Immature natural killer cell (primary cell): Measurements from ENCODE around the gene EDIL3. TPM values are rescaled to one million over a fixed set of nuclear protein-coding genes. Genes with fewer than 3 reads are reported as not detected.
"Not testable (repeated sequence)": the region's sequence is repeated elsewhere in the genome, so short reads cannot be mapped to it uniquely, and the experiment has no call there.

Experiments used
- DNase-seq, 3 donors: peaks; one replicate each; pipeline ENCODE4 v3.0.0; 2022; ENCODE audit warnings: mixed read lengths in 1 of 3
- H3K27ac Mint-ChIP-seq, 6 donors: one replicate each; pipeline ENCODE4 v1.8.0; 2020; ENCODE audit warnings: mixed read lengths in 6 of 6, mild to moderate bottlenecking in 5 of 6, inconsistent platforms in 4 of 6, moderate library complexity in 3 of 6
- H3K27me3 Mint-ChIP-seq, 3 donors: one replicate each; pipeline ENCODE4 v1.8.0; 2020 to 2021; ENCODE audit warnings: low read depth in 3 of 3, mild to moderate bottlenecking in 3 of 3, mixed read lengths in 3 of 3, moderate library complexity in 3 of 3, inconsistent platforms in 1 of 3
- H3K36me3 Mint-ChIP-seq, 3 donors: one replicate each; pipeline ENCODE4 v1.8.0; 2020; ENCODE audit warnings: mixed read lengths in 3 of 3, inconsistent platforms in 2 of 3, mild to moderate bottlenecking in 2 of 3
- H3K4me1 Mint-ChIP-seq, 2 donors: one replicate each; pipeline ENCODE4 v1.8.0; 2020; ENCODE audit warnings: inconsistent platforms in 2 of 2, mild to moderate bottlenecking in 2 of 2, mixed read lengths in 2 of 2, moderate library complexity in 1 of 2
- H3K4me3 Mint-ChIP-seq, 5 donors: one replicate each; pipeline ENCODE4 v1.8.0; 2020; ENCODE audit warnings: mild to moderate bottlenecking in 5 of 5, mixed read lengths in 5 of 5, inconsistent platforms in 3 of 5, moderate library complexity in 3 of 5
- H3K9me3 Mint-ChIP-seq, 6 donors: one replicate each; pipeline ENCODE4 v1.8.0; 2020; ENCODE audit warnings: mild to moderate bottlenecking in 6 of 6, mixed read lengths in 6 of 6, inconsistent platforms in 4 of 6, moderate library complexity in 3 of 6
- polyA plus RNA-seq, 3 donors: library from polyadenylated mRNA; unstranded; fragments of 300-500 nt; fragmentation: Illumina TruSeq; gene quantifications; one replicate each; pipeline ENCODE4 v1.2.3, GENCODE V29; 2021

The EDIL3 gene
- polyA plus RNA-seq, 3 donors from 2014 or later: not detected

DNA sequence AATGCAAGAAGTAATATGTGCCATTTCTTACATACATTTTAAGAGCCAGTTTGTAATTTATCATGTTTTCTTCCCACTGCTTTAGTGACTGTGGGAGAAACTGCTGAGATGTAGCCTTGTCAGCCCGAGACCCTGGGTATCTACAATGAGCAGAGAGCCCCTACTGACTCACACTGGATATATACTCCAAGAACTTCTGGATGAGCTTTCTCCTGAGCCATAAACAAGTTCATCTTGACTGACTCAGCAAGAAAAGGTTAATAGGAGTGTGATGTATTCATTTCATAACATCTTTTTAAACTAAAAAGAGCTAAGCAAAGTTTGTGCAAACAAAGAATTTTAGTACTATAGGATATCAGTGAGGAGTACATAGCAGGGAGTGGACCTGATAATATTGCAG, 182.5 kb downstream of the EDIL3 start:
- peaks cover 0 to 19% (median 4%) of the 10 kb centered on the region in 6 donors for H3K9me3 Mint-ChIP-seq
- no peak for DNase-seq
- H3K27me3 Mint-ChIP-seq: peaks cover 0 to 3% (median 0%) of the 10 kb centered on the region in 3 donors
- no peaks in the 10 kb centered on the region for H3K36me3 Mint-ChIP-seq
- H3K4me1 Mint-ChIP-seq: no peaks in the 10 kb centered on the region
- no peak overlapping the region for H3K4me3 Mint-ChIP-seq
- no peak overlapping the region for H3K27ac Mint-ChIP-seq

- H3K27ac Mint-ChIP-seq: no peak overlapping the region
- H3K4me3 Mint-ChIP-seq: no peak overlapping the region
- no peaks in the 10 kb centered on the region for H3K4me1 Mint-ChIP-seq
- no peaks in the 10 kb centered on the region for H3K36me3 Mint-ChIP-seq
- peaks cover 0 to 18% (median 6%) of the 10 kb centered on the region in 6 donors for H3K9me3 Mint-ChIP-seq
- H3K27me3 Mint-ChIP-seq: peaks cover 0 to 2% (median 0%) of the 10 kb centered on the region in 3 donors
- DNase-seq: no peak
These were observed 187.1 kb downstream of the EDIL3 start for GRCh38 chr5:84197538-84197937.

DNA sequence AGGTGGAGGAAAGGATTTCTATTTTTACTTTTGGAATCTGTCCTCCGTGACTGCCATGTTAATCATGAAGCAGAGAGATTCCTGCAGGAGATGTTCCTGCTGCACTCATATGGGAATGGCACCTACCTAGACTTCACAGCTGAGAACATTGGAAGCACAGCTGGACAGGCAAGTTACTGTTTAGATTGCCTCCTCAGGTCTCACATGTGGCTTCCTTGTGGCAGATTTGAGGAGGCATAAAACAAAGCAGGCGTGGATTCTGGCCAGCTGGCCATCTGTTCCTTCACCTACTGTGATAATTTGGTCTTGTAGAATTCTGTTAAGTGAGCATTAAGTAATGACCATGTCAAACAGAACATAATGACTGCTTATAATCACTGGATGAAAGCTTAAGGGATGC, 193.4 kb downstream of the EDIL3 start:
- no peak for DNase-seq
- Mint-ChIP-seq H3K36me3 (no peaks in the 10 kb centered on the region), H3K27ac (no peak overlapping the region), H3K27me3 (no peaks in the 10 kb centered on the region), H3K4me3 (no peak overlapping the region), H3K4me1 (no peaks in the 10 kb centered on the region), H3K9me3 (peaks cover 0 to 5% (median 4%) of the 10 kb centered on the region in 6 donors)

- Mint-ChIP-seq H3K4me3 (no peak overlapping the region), H3K27ac (no peak overlapping the region), H3K27me3 (peaks cover 0 to 3% (median 0%) of the 10 kb centered on the region in 3 donors), H3K9me3 (peaks cover 6 to 17% (median 12%) of the 10 kb centered on the region in 6 donors), H3K4me1 (no peaks in the 10 kb centered on the region), H3K36me3 (peaks cover 0 to 6% (median 0%) of the 10 kb centered on the region in 3 donors)
- DNase-seq: no peak
These were observed 199.8 kb downstream of the EDIL3 start for GRCh38 chr5:84184857-84185256.

DNA sequence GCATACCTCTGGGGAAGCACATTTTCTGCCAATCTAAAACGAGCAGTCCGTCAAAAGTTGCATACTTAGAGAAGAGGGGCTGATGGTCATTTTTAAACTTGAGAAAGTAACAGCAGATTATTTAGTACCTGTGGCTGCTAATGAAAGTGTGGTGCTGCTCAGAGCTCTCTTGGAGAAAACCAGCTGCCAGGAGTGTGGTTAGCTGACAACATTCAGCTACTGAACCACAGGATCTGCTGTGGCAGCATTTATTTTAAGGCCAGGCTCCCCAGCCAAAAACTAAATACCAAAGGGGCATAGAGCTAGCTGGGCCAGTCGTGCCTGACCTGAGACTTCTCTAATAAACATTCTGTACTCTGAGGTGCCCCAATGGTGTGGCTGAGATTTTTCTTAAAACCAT, 203.6 kb downstream of the EDIL3 start:
- Mint-ChIP-seq H3K4me3 (no peak overlapping the region), H3K27me3 (peaks cover 0 to 3% (median 0%) of the 10 kb centered on the region in 3 donors), H3K9me3 (peaks cover 7 to 17% (median 12%) of the 10 kb centered on the region in 6 donors), H3K27ac (no peak overlapping the region), H3K4me1 (no peaks in the 10 kb centered on the region), H3K36me3 (peaks cover 0 to 6% (median 0%) of the 10 kb centered on the region in 3 donors)
- DNase-seq: no peak

- DNase-seq: no peak
- no peaks in the 10 kb centered on the region for H3K36me3 Mint-ChIP-seq
- no peaks in the 10 kb centered on the region for H3K27me3 Mint-ChIP-seq
- no peaks in the 10 kb centered on the region for H3K4me1 Mint-ChIP-seq
- H3K4me3 Mint-ChIP-seq: no peak overlapping the region
- H3K9me3 Mint-ChIP-seq: peaks cover 0 to 13% (median 9%) of the 10 kb centered on the region in 6 donors
- H3K27ac Mint-ChIP-seq: no peak overlapping the region
These were observed 215.8 kb downstream of the EDIL3 start for GRCh38 chr5:84168841-84169240.

GRCh38 chr5:84163671-84164070, 221.0 kb downstream of the EDIL3 start:
- H3K36me3 Mint-ChIP-seq: no peaks in the 10 kb centered on the region

GRCh38 chr5:84162695-84163094, 222.0 kb downstream of the EDIL3 start:
- H3K4me1 Mint-ChIP-seq: no peaks in the 10 kb centered on the region
- H3K9me3 Mint-ChIP-seq: peaks cover 2 to 17% (median 6%) of the 10 kb centered on the region in 6 donors
- no peak for DNase-seq
- H3K27ac Mint-ChIP-seq: no peak overlapping the region
- H3K4me3 Mint-ChIP-seq: no peak overlapping the region
- no peaks in the 10 kb centered on the region for H3K27me3 Mint-ChIP-seq
- no peaks in the 10 kb centered on the region for H3K36me3 Mint-ChIP-seq

More at GRCh38 chr5:84163671-84164070, 221.0 kb downstream of the EDIL3 start:
- Mint-ChIP-seq H3K27me3 (no peaks in the 10 kb centered on the region), H3K4me3 (no peak overlapping the region), H3K4me1 (no peaks in the 10 kb centered on the region), H3K27ac (no peak overlapping the region), H3K9me3 (peaks cover 2 to 19% (median 4%) of the 10 kb centered on the region in 6 donors)
- no peak for DNase-seq

- not testable (repeated sequence) for DNase-seq, H3K4me1 Mint-ChIP-seq, H3K4me3 Mint-ChIP-seq, H3K27ac Mint-ChIP-seq, H3K27me3 Mint-ChIP-seq, H3K36me3 Mint-ChIP-seq
- peaks cover 0 to 22% (median 4%) of the 10 kb centered on the region in 6 donors for H3K9me3 Mint-ChIP-seq
These were observed 224.0 kb downstream of the EDIL3 start for GRCh38 chr5:84160650-84161049.

- no peak for DNase-seq
- H3K27me3 Mint-ChIP-seq: no peaks in the 10 kb centered on the region
- H3K27ac Mint-ChIP-seq: no peak overlapping the region
- H3K4me1 Mint-ChIP-seq: no peaks in the 10 kb centered on the region
- peaks cover 0 to 28% (median 5%) of the 10 kb centered on the region in 6 donors for H3K9me3 Mint-ChIP-seq
- H3K4me3 Mint-ChIP-seq: no peak overlapping the region
- H3K36me3 Mint-ChIP-seq: no peaks in the 10 kb centered on the region
These were observed 235.6 kb downstream of the EDIL3 start for GRCh38 chr5:84149094-84149493.

- H3K9me3 Mint-ChIP-seq: peaks cover 0 to 25% (median 5%) of the 10 kb centered on the region in 6 donors
- H3K36me3 Mint-ChIP-seq: no peaks in the 10 kb centered on the region
- H3K27me3 Mint-ChIP-seq: no peaks in the 10 kb centered on the region
- no peak for DNase-seq
- H3K4me1 Mint-ChIP-seq: no peaks in the 10 kb centered on the region
- no peak overlapping the region for H3K4me3 Mint-ChIP-seq
- H3K27ac Mint-ChIP-seq: no peak overlapping the region
These were observed 236.0 kb downstream of the EDIL3 start for GRCh38 chr5:84148651-84149050.

GRCh38 chr5:84137541-84137940, 247.1 kb downstream of the EDIL3 start:
- no peaks in the 10 kb centered on the region for H3K4me1 Mint-ChIP-seq
- no peaks in the 10 kb centered on the region for H3K27me3 Mint-ChIP-seq
- H3K4me3 Mint-ChIP-seq: no peak overlapping the region
- no peaks in the 10 kb centered on the region for H3K36me3 Mint-ChIP-seq
- DNase-seq: no peak
- no peak overlapping the region for H3K27ac Mint-ChIP-seq
- H3K9me3 Mint-ChIP-seq: peaks cover 0 to 7% (median 3%) of the 10 kb centered on the region in 6 donors

- H3K9me3 Mint-ChIP-seq: peaks cover 0 to 6% (median 2%) of the 10 kb centered on the region in 6 donors
- no peaks in the 10 kb centered on the region for H3K4me1 Mint-ChIP-seq
- no peak overlapping the region for H3K4me3 Mint-ChIP-seq
- H3K36me3 Mint-ChIP-seq: no peaks in the 10 kb centered on the region
- H3K27ac Mint-ChIP-seq: no peak overlapping the region
- H3K27me3 Mint-ChIP-seq: peaks cover 0 to 2% (median 0%) of the 10 kb centered on the region in 3 donors
- DNase-seq: no peak
These were observed 253.3 kb downstream of the EDIL3 start for GRCh38 chr5:84131372-84131771.

DNA sequence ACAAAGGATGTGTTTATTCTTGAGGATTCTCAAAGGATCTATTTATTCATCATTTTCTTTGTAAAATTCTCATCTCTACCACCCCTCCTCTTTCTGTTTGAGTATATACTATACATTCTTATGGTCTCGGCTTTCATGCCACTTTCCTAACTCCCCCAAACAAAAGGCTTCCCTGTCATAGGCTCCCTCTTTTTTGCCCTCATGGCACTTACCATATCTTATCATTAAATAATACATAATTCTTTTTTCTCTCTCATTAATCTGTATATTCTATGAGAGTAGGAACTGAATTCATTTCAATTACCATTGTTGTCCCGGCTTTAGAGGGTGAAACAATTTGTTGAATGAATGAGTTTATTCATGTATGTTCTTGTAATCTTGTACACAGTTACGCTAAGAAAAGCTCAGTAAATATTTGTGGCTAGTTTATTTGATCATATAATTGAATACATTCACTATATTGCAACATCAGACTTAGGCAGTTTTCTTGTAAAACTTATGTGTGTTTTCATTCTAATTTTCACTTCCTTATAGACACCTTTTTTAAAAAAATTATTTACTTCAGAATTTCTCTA, 254.6 kb downstream of the EDIL3 start:
- Mint-ChIP-seq H3K4me3 (no peak overlapping the region), H3K36me3 (no peaks in the 10 kb centered on the region), H3K9me3 (peaks cover 0 to 6% (median 3%) of the 10 kb centered on the region in 6 donors), H3K4me1 (no peaks in the 10 kb centered on the region), H3K27ac (no peak overlapping the region), H3K27me3 (peaks cover 0 to 2% (median 0%) of the 10 kb centered on the region in 3 donors)
- DNase-seq: no peak

DNA sequence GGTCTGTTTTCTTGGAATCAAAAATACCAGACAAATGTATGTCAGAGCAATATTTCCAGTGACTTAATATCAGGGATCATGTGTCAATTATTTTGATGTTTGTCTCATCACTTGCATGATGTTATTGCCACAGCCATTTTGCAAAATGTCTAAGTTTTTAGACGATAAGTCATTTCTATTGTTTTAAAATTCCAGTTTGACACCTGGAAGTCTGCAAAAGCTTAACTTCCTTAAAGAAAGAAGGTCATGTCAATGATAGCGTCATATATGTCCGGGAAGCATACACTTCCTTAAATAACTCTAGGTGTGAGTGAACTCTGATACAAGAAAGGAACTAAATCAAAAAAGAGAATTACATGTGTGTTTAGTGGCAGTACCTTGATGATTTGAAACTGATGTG, 259.5 kb downstream of the EDIL3 start:
- Mint-ChIP-seq H3K4me1 (no peaks in the 10 kb centered on the region), H3K27me3 (peaks cover 0 to 2% (median 0%) of the 10 kb centered on the region in 3 donors), H3K9me3 (peaks cover 0 to 9% (median 4%) of the 10 kb centered on the region in 6 donors), H3K36me3 (no peaks in the 10 kb centered on the region), H3K4me3 (no peak overlapping the region), H3K27ac (no peak overlapping the region)
- DNase-seq: no peak
